HG03558 (cell line): Measurements from ENCODE around the gene CLMP.

Source experiments
- ATAC-seq: cut with Tn5 transposase; IDR thresholded peaks from one replicate; pipeline ENCODE4 v1.9.1; 2021; ENCODE audit warnings: moderate number of reproducible peaks; ENCODE audit not compliant: unreplicated experiment; ENCODE audit errors: extremely low read depth

Gene CLMP

GRCh38 chr11:123195188-123196059 lies at the start of gene CLMP:
Gene CLMP (minus strand): TSS chr11:123195248. CDS start chr11:123194940, 308 bp downstream.
- no peak for ATAC-seq

GRCh38 chr11:123241874-123242543 lies 47.0 kb upstream of the CLMP start:
- no peak for ATAC-seq

- ATAC-seq = no peak
Observed at GRCh38 chr11:123241294-123241693, 46.2 kb upstream of the CLMP start.

DNA sequence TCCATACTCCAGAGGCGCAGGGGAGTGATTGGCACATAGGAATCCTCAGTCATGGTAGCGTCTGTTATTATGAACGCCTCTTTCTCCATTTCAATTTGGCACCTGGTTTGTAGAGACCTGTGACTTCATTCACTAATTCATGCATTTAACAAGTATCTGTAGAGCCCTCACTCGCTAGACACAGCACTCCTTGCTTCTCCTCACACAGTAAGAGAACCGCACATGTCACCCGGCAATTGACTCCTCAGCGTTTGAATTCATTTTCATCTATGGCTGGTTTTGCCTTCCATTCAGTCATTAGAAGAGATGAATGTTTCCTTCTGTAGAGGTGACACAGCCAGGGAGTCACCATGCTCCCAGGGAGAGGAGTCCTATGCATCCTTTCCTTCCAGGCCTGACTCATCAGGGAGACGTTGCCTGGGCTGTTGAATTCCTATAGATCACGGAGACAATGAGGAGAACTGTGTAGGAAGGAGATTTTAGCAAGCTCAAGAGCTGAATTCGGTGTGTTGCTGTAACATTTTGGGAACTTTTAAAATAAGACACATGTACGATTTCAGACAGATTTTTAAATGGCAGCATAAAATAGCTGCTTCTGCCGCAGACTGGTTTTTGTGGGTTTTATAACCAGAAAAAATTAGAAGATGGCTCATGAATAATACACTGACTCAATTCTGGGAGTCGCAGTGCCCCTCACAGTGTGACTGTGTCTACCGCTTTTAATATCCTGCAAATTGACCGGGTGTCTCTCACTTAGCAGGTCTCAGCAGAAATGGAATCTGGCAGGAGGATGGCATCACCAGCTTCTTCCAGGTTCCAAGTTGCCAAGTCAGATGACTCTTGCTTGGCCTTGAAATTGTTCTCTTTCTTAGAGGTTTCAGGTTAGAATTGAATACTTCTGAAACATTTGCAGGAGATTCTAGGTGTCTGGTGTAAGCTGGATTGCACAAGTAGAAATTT lies 44.4 kb upstream of the CLMP start:
- no peak for ATAC-seq

- ATAC-seq = no peak
Observed at GRCh38 chr11:123238297-123238696, 43.2 kb upstream of the CLMP start.

- no peak for ATAC-seq
Observed at GRCh38 chr11:123236879-123237278, 41.8 kb upstream of the CLMP start.

DNA sequence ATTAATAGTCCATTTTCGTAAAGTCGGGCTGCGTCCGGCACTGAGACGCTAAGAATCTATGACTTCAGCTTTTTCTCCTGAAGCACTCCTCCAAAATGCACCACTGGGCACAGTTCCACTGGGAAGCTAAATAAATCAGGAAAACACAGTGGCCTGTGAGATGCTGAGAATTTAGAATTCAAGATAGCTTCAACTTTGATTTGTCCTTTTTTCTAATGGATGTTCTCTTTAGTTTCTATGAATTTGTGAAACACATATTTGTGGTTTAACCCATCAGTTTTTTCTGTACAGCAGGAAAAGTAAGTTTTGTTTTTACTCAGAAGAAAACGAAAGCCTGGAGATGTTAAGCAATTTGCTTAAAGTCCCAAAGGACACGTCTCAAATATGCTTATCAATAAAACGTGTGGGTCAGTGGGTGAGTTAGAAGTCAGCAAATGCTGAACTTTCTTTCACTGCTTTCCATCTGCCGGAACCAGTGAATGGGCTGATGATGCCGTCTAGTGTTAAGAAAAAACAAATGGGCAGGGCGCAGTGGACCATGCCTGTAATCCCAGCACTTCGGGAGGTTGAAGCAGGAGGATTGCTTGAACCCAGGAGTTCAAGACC lies 40.7 kb upstream of the CLMP start:
- no peak for ATAC-seq

GRCh38 chr11:123235117-123235655 lies 40.1 kb upstream of the CLMP start:
- ATAC-seq = no peak

GRCh38 chr11:123233975-123234334 lies 38.9 kb upstream of the CLMP start:
- no peak for ATAC-seq

DNA sequence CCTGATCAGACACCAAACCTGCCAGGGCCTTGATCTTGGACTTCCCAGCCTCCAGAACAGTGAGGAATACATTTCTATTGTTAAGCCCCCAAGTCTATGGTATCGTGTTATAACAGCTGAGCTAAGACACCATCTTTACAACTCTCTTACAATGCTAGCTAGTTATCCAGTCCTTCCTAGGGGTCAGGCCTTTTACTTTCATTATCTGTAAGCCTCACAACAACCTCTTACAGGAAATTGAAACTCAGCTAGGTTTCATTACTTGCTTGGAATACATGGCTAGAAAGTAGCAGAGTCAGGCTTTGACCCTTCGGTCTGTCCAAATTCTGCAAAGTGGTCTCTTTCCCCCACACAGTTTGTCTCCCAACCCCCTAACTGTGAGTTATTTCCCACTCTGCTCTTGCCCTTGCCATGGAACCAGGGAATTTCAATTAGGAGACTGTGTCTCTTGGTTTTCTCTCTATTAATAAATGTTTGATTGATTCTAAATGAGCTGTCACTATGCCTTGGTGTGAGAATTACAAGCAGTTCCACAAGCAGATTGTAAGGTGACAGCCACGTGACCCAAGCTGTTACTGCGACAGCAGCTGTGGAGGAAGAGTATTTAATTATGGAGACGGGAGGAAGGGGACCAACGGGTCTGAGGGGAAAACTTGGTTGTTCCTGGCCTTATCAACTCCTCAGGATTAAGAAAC lies 38.4 kb upstream of the CLMP start:
- ATAC-seq = peak; percentile 94

- no peak for ATAC-seq
Observed at GRCh38 chr11:123231777-123232176, 36.7 kb upstream of the CLMP start.

DNA sequence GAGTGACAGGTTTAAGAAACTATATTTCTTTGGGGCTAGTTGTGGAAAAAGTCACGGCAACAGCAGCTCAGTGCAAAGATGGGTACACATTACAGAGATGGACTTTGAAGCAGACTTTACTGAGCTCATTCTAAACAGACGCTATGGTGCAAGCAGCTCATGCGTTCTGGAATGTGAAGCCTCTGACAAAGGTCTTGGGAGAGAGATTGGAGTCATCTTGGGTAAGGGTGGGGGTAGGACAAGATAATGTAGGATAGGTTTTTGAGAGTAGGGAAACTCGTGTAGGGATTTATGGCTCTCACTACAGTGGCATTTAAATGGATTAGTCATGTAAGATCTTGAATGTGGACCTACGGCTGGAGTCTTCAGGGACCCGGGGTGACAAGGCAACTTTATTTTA lies 36.2 kb upstream of the CLMP start:
- no peak for ATAC-seq

DNA sequence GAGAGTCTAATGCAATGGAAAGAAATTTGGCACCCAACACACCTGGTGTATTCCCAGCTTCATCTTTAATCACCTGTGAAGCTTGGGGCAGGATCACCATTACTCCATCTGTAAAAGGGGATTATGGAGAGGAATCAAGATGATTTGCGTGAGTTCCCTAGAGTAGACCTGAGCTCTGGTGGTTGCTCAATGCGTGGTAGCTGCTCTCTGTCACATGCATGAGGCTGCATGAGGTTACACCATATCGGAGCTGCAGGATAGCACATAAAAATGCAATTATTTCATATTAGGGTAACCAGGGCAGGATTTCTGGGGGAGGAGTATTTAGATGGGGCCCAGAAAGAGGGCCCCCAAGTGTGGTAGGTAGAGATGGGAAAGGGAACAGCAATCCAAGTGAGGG lies 35.3 kb upstream of the CLMP start:
- no peak for ATAC-seq

DNA sequence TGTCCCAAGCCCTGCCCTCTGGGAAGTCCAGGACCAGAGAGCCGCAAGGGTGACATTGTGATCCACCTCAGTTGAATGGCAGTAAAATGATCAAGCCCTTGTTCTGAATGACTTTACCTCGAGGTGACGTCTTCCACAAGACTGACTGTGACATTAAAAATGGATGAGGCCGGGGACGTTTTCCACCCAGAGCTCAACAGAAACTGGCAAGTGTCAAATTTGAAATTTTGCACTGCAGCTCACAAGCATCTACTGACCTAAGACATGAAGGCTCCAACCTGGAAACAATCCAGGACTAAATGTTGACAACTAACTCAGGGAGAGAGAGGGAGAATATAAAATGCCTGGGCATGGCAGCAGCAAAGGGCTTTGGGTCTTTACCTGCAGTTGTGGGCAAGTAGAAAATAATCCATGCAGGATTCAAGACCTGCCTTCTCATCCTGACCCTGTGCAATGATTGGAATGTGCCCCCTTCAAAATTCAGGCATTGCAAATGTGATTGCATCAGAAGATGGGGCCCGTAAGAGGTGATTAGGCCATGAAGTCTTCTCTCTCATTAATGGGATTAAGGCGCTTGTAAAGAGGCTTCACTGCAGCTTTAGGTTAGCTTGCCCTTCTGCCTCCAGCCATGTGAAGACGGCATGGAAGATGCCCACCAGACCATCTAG lies 33.6 kb upstream of the CLMP start:
- no peak for ATAC-seq

DNA sequence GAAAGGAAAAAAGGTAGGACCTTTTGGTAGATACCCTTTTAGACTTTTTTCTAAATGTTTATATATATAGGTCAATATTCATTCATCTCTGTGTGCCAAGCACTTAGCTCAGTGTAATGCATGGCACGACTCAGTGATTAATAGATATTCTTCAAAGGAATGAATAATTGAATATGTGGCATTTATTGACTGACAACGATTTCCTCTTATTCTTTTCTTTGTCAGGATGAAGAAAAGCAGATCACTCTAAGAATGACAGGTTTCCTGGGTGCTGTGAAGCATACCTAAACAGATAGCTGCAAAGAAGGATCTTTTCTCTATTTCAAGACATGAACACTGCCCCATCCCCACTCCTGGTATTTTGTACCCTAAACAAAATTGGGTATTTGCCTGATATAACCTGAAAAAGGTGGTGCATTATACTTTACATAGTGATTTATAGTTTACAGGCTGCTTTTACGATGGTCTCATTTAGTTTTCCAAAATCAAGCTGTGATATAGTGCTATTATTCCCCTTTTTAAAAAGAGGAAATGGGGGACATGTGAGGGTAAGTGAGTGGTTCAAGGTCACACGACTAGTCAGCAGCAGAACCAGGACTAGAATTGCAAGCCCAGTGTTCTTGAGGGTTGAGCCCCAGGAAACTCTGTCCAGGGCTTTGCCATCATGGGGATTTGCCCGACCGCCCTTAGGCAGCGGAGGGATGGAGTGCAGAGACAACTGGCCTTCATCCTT lies 32.9 kb upstream of the CLMP start:
- ATAC-seq = no peak

- ATAC-seq = no peak
Observed at GRCh38 chr11:123221584-123221983, 26.5 kb upstream of the CLMP start.

DNA sequence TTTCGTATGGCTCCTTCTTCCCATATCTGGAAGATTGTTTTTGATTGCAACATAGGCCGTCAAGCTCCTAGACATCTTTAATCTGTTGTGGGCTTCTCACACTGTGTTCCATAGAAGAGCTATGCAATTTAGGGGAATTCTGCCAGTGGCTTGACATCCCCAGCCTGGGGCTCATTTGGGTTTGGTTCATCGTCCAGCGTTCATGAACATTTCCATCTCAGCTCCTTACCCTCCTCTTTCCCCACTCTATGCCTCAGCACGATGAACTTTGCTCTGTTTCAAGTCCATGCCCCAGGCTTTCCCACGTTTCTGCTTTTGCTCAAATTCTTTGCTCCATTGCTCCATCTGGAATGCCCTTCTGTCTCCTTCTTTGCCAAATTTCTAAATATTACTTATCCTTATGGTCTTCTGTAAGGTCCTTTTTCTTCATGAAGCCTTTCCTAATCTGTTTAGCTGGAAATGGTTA lies 26.1 kb upstream of the CLMP start:
- ATAC-seq = no peak

- ATAC-seq = no peak
Observed at GRCh38 chr11:123219066-123219690, 24.1 kb upstream of the CLMP start.
